Left ventricle myocardium inferior (tissue), 1 donor: Measurements from ENCODE around the gene GABARAPL1. TPM values are rescaled to one million over a fixed set of nuclear protein-coding genes. Genes with fewer than 3 reads are reported as not detected.

Source experiments
- DNase-seq: peaks from one replicate; pipeline ENCODE4 v3.0.0-alpha.2; 2020
- H3K27ac ChIP-seq: fragments of 200-600 bp; replicated peaks from 2 replicates; pipeline ENCODE4 v1.8.0; 2021
- H3K27me3 ChIP-seq: fragments of 200-600 bp; 2 replicates; pipeline ENCODE4 v1.8.0; 2021; ENCODE audit warnings: low read depth
- H3K36me3 ChIP-seq: fragments of 200-600 bp; 2 replicates; pipeline ENCODE4 v1.8.0; 2021
- H3K4me1 ChIP-seq: fragments of 200-600 bp; 2 replicates; pipeline ENCODE4 v1.8.0; 2021
- H3K4me3 ChIP-seq: fragments of 200-600 bp; 2 replicates; pipeline ENCODE4 v1.8.0; 2021; ENCODE audit warnings: mild to moderate bottlenecking, moderate library complexity
- H3K9me3 ChIP-seq: fragments of 200-600 bp; replicated peaks from 2 replicates; pipeline ENCODE4 v1.8.0; 2021
- intact Hi-C: fragments of 100-400 bp; cut with micrococcal nuclease; formaldehyde crosslinking; loops from one replicate; pipeline ENCODE4 v1.11.0; 2022
- total RNA-seq: library from RNA; stranded (reverse); fragmentation: NEBNext Ultra II Directional; extraction: Animal tissue kit (Norgen Biotek cat#: 25700); gene quantifications from one replicate; pipeline ENCODE4 v1.2.1, GENCODE V29; 2021
- TF ChIP-seq, protein P1 (sequence below): fragments of 200-600 bp; IDR thresholded peaks from 2 replicates; pipeline ENCODE4 v1.8.0; 2021; ENCODE audit warnings: antibody characterized with exemption, mild to moderate bottlenecking, borderline replicate concordance
- donor health status: DM: no; HTN: yes; CAD: no; lungs with severe emphysema.

Gene GABARAPL1
- total RNA-seq, 1 donor from 2014 or later, result 360 TPM

DNA sequence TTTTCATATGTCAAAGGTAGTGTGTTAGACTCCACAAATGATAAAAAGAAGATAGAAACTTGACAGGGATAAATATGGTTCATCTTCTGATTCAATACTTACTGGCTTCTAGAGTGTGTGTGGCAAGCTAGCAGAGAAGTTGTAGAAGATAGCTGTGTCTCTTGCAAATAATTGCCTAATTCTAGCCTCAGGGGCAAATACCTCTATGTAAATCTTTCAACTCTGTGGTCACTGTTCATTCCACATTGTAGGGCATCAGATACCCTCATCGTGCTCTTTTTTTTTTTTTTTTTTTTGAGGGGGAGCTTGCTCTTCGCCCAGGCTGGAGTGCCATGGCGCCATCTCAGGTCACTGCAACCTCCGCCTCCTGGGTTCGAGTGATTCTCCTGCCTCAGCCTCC lies 42.5 kb upstream of the GABARAPL1 start:
- no peaks in the 10 kb centered on the region for H3K27me3 ChIP-seq
- intact Hi-C loops, result no loop called here
- TF ChIP-seq, protein P1, sequence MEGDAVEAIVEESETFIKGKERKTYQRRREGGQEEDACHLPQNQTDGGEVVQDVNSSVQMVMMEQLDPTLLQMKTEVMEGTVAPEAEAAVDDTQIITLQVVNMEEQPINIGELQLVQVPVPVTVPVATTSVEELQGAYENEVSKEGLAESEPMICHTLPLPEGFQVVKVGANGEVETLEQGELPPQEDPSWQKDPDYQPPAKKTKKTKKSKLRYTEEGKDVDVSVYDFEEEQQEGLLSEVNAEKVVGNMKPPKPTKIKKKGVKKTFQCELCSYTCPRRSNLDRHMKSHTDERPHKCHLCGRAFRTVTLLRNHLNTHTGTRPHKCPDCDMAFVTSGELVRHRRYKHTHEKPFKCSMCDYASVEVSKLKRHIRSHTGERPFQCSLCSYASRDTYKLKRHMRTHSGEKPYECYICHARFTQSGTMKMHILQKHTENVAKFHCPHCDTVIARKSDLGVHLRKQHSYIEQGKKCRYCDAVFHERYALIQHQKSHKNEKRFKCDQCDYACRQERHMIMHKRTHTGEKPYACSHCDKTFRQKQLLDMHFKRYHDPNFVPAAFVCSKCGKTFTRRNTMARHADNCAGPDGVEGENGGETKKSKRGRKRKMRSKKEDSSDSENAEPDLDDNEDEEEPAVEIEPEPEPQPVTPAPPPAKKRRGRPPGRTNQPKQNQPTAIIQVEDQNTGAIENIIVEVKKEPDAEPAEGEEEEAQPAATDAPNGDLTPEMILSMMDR, result no peak
- H3K4me3 ChIP-seq, result no peak overlapping the region
- DNase-seq, result no peak
- no peaks in the 10 kb centered on the region for H3K9me3 ChIP-seq
- H3K36me3 ChIP-seq, result no peaks in the 10 kb centered on the region
- H3K27ac ChIP-seq, result no peak overlapping the region
- no peaks in the 10 kb centered on the region for H3K4me1 ChIP-seq

DNA sequence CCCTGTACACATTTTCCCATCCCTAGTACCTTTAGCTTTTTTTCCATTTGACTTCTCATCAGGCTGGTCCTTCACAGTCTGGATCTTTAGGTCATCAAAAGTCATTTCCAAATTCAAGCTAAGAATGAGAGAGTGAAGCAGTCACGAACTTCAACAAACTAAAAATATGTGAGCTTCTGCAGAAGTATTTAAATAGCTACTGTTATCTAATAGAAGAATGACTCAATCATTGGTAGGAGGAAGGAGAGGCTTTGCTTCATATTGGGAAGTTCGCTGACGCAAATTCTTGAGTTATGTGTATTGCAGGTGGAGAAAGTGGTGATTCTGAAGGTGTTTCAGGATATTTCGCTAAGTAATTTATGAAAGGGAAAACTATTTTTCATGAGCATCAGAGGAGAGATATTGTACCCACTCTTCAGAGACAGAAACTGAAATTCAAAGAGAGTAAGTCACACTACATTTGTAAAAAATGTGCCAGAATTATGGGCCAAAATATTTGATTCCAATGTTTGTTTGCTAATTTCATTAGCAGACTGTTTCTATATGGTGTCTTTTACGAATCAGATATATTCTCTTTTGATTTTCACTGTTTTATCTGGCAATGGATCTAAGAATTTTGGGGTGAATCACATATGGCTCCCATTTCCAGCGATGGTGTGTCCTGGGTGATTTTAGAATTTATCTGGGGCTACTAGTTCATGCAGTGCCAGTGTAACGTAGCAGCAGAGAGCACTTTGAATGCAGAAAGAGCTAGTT lies 40.5 kb upstream of the GABARAPL1 start, which contains the start of gene OLR1:
Gene OLR1, minus strand, starts transcription at position 160 of the 756 bp plus-strand sequence. Its CDS starts 55 bp downstream, at position 105.
- H3K27me3 ChIP-seq, result no peaks in the 10 kb centered on the region

DNA sequence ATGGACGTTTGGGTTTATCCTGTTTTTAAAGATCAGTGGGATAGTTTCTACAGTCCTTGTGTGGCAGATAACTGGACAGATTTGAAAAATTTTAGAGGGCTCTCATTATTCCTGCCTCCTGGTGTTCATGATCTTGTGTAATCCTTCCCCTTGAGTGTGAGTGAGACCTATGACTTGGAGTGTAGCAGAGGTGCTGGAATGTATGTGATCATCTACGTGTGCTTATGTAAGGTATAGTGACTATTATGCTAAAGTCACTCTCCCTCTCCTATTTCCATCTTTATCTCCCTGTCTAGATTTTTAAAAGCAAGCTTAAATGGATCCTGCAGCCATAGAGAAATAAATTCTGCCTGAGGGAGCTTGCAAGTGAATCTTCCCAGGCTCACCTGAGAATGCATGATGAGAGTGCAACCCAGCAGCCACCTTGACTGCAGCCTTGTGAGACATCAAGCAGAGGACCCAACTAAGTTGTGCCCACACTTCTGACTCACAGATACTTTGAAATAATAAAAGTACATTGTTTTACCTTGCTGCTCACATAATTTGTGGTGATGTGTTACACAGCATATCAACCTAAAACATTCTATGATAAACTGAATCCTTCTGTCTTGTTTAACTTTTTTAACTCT lies 37.6 kb upstream of the GABARAPL1 start:
- TF ChIP-seq, protein P1, result no peak
- Histone ChIP-seq H3K4me3 (no peak overlapping the region), H3K27ac (no peak overlapping the region), H3K36me3 (no peaks in the 10 kb centered on the region), H3K27me3 (peaks cover 14% of the 10 kb centered on the region), H3K9me3 (no peaks in the 10 kb centered on the region), H3K4me1 (no peaks in the 10 kb centered on the region)
- DNase-seq, result no peak
- intact Hi-C loops, result no loop called here

More for the DNA sequence above, 40.5 kb upstream of the GABARAPL1 start, which contains the start of gene OLR1:
- Histone ChIP-seq H3K36me3 (no peaks in the 10 kb centered on the region), H3K27ac (no peak within 1 kb of the TSS), H3K9me3 (no peaks in the 10 kb centered on the region), H3K4me1 (no peaks in the 10 kb centered on the region), H3K4me3 (no peak within 1 kb of the TSS)
- TF ChIP-seq, protein P1, result no peak
- DNase-seq, result no peak
- intact Hi-C loops, result no loop called here

DNA sequence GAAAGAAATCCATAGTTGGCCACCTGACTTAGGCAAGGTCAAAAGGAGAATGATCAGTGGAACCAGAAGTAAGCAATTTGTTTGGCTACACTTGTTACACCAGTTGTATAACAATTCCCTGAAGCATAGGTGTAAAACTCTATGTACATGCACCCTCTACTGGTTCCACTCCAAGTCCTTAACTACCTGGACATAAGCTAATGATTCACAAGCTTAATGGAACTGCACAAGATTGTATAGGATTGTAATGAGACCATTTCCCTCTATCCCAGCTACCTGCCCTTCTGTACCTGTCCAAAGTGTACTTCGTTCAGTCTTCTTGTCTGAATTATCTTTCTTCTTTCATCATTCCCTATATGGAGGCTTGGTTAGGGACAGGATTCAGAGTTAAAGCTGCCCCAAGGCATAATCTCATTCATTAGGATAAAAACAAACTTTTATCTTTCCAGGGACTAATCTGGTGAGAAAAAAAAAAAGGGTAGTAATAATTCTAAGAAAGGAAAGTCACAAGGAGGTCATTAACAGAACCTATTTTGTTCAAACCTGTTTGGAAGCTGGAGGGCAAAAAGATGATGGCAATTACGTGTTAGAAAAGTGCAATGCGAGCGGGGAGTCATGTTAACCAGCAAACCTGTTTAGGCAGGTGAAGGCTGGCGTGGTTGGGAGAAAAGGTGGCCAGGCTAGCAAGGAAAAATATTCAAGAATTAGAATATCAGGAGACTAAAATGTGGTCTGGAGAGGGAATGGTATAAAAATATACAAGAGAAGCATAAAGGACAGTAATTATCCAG lies 36.6 kb upstream of the GABARAPL1 start:
- TF ChIP-seq, protein P1, result no peak
- no peak overlapping the region for H3K4me3 ChIP-seq
- no peak for DNase-seq
- H3K9me3 ChIP-seq, result no peaks in the 10 kb centered on the region
- intact Hi-C loops, result no loop called here
- peaks cover 20% of the 10 kb centered on the region for H3K27me3 ChIP-seq
- no peak overlapping the region for H3K27ac ChIP-seq
- no peaks in the 10 kb centered on the region for H3K36me3 ChIP-seq
- H3K4me1 ChIP-seq, result no peaks in the 10 kb centered on the region

DNA sequence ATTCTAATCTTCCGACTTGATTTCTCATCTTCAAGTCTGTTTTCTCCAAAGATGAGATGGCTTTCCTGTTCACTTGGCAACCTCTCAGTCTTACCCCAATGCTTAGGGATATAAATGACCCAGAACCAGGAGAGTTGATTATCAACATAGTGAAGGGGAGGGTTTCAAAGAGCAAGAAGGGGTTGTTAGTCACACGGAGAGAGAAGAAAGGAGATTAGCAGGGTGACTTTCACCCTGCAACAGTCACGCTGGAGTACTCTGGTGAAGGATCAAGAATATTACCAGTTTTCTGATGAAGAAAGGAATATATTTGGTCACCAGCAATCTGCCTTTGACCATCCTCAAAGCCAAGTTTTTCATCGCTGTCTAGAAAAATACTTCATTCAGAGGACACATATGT lies 33.9 kb upstream of the GABARAPL1 start, which contains the start of gene TMEM52B:
Gene TMEM52B, plus strand, starts transcription at position 212 of the 400 bp plus-strand sequence. CDS start 543 bp downstream, outside the sequence.
- Histone ChIP-seq H3K9me3 (no peaks in the 10 kb centered on the region), H3K36me3 (no peaks in the 10 kb centered on the region), H3K4me3 (no peak within 1 kb of the TSS), H3K27ac (no peak within 1 kb of the TSS), H3K27me3 (peaks cover 23% of the 10 kb centered on the region), H3K4me1 (no peaks in the 10 kb centered on the region)
- no peak for DNase-seq
- TF ChIP-seq, protein P1, result no peak
- intact Hi-C loops, result no loop called here
